ENCODE results near the gene HYOU1.
"Not testable (repeated sequence)": the region's sequence is repeated elsewhere in the genome, so short reads cannot be mapped to it uniquely, and the experiment has no call there.

Gene HYOU1

DNA sequence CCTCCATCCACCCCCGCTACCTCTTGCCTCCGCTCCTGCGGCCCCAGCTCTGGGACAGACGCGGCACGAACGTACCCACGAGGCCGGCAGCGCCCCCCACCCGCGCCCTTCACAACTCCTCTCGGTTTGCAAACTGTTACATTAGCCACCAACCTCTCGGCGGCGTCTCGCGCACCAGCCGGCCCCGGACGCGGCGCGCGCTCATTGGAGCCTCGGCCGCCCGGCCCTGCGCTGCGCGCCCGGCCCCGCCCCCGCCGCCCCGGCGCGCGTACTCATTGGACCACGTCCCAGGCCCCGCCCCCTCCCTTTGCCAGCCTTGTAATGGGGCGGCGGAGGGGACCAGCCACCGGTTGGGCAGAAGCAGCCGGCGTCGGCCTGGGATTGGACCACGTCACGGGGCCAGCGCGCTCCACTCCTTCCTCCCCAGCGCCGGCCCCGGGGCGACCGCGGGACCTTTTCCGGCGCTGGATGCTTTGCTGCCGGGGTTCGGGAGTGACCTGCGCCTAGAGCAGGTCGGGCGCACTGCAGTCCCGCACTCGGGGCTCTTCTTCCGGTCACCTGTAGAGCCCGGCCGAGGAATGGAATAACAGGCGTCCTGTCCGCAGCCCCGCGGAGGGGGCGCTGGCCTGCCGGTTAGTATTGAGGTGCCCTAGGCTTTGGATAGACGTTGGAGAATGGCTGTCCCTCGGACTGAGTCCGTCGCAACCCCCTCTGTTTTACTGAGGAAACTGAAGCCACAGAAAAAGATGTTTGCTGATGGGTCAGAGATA is at the start of gene HYOU1:
TSS of gene HYOU1 (minus strand) at position 206 of the 770 bp plus-strand sequence. CDS start 1,045 bp downstream, outside the sequence.
- DNase-seq (ENCODE audit: low spot score), result peak; percentile 99

- DNase-seq (ENCODE audit: low spot score), result no peak
These were observed 46.8 kb upstream of the HYOU1 start for GRCh38 chr11:119103793-119104192.

- not testable (repeated sequence) for DNase-seq (ENCODE audit: low spot score)
These were observed 46.2 kb upstream of the HYOU1 start for GRCh38 chr11:119103161-119103664.

GRCh38 chr11:119101759-119102423 is 44.9 kb upstream of the HYOU1 start, which contains the start of gene DPAGT1:
Gene DPAGT1, minus strand, starts transcription at chr11:119101853. Its CDS starts 198 bp downstream, at chr11:119101655.
- peak; percentile 92 for DNase-seq (ENCODE audit: low spot score)

DNA sequence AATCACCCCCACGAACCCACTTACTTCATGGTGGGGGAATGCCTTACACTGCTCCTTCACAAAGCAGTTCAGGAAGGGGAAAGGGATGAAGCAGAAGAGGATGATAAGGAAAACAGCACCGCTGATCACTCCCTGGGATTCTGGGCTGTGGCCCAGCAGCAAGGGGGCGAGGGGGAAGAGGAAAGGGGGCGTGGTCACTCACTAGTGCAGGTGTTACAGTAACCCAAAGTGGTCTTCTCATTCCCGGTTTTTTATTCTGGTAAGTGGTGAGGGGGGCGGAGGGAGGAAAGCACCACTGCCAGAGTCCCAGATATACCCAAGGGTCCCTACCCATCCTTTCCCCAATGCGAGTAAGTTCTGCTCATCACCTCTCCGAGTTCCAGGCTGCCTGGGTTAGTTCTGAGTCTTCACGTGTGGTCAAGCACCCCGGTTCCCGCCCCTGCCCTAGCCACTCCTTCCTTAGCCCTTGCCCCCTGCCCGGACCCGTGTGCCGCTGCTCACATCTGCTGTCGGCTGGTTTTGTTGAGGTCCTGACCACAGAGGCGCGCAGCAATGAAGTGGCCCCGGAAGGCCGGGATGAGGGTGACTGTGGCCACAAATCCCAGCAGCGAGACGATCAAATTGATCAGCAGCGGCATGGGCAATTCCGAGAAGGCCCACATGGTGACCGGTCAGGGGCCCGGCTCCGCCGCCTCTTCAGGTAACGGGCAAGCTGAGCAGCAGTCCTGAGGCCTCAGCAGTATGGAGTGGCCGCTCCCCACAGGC is 44.2 kb upstream of the HYOU1 start:
- no peak for DNase-seq (ENCODE audit: low spot score)

- DNase-seq (ENCODE audit: low spot score), result no peak
These were observed 43.4 kb upstream of the HYOU1 start for GRCh38 chr11:119100246-119100970.

DNA sequence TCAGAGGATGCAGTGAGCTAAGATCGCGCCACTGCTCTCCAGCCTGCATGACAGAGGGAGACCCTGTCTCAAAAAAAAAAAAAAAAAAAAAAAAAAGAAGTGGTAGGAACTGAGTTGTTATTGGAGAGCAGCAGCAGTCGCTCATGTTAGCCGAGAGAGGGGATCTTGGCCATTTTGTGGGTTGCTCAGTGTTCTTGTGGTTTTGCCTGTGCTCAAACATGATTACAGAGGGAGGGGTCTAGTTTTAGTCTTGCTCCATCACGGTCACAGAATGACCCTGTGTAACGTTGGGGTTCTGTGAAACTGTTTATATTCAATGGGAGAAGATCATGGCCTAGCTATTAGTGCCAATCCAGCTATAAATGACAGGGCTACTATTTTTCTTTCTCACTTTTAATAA is 42.7 kb upstream of the HYOU1 start:
- DNase-seq (ENCODE audit: low spot score), result no peak

DNA sequence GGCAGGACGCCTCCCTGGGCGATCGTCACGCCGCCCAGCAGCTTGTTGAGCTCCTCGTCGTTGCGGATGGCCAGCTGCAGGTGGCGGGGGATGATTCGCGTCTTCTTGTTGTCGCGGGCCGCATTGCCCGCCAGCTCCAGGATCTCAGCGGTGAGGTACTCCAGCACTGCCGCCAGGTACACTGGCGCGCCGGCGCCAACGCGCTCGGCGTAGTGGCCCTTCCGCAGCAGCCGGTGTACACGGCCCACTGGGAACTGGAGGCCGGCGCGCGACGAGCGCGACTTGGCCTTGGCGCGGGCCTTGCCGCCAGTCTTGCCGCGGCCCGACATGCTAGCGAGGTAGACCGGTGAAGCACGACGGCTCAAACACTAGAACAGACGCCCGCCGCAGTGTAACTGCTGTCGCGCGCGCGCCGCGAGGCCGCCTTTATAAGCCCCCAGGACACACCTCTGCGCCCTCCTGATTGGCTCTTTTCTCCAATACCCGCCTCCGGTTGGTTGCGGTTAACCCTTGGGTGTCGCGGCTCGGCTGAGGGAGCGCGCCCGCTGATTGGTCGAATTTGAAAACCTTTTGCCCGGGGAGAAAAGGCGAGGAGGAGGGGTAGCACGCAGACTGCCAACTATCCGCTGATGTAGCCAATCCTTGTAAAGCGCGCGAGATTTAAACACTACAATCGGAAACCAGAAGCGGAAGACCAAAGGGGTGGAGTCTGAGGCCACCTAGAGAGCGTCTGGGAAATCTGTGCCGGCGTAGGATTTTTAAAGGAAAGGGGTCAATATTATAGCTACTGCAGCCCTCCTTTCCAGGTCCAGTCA is 38.3 kb upstream of the HYOU1 start:
- DNase-seq (ENCODE audit: low spot score), result peak; percentile 99

DNA sequence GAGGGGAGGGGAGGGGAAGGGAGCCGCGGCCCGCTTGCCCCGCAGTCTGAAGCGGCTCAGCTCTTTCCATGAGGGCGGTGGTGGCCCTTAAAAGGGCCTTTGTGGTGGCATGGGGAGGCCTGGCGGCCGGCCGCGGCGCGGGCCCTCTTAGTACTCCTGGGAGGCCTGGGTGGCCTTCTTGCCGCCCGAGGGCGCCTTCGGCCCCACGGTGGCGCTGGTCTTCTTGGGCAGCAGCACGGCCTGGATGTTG is 37.7 kb upstream of the HYOU1 start:
- no peak for DNase-seq (ENCODE audit: low spot score)

DNA sequence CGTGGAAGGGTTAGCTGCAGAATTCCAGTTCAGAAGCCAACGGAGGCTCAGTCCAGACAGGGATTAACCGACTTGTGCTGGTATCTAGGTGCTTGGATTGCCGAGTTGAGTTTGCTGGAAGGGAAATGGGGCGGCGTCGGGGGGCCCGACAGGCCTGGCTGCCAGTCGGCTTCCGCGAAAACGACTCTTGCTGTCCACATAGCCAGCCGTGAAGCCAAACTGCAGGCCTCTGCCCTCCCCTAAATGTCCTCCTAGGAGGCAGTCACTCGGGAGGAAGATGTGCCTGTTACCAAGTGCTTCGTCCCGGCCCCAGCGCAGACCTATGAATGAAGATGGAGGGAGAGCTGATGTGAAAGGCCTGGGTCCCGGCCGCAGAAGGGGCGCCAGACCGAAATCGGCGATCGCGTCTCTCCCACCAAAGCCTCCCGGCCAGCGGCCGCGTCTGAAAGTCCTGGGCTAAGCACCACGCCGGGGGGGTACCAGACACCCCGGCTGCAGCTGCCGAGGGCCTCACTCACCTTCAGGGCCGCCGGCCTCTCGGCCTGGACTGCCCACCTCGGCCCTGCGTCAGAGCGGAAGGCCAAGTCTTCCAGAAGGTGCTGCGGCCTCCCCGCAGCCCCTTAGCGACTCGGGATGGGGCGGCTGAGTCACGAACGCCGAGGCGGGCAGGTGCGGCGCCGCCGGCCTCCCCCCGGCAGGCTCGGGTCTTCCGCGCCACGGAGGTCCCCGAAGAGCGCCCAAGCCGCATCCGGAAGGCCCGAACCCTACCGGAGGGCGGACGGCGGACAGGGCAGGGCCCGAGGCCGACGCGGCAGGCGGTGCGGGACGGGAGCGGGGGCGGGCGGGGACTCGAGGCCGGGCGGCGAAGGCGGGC is 37.2 kb upstream of the HYOU1 start:
- DNase-seq (ENCODE audit: low spot score), result no peak

- no peak for DNase-seq (ENCODE audit: low spot score)
These were observed 36.2 kb upstream of the HYOU1 start for GRCh38 chr11:119092880-119093842.

GRCh38 chr11:119091966-119092879 is 35.2 kb upstream of the HYOU1 start:
- no peak for DNase-seq (ENCODE audit: low spot score)

- no peak for DNase-seq (ENCODE audit: low spot score)
These were observed 34.2 kb upstream of the HYOU1 start for GRCh38 chr11:119091178-119091577.

DNA sequence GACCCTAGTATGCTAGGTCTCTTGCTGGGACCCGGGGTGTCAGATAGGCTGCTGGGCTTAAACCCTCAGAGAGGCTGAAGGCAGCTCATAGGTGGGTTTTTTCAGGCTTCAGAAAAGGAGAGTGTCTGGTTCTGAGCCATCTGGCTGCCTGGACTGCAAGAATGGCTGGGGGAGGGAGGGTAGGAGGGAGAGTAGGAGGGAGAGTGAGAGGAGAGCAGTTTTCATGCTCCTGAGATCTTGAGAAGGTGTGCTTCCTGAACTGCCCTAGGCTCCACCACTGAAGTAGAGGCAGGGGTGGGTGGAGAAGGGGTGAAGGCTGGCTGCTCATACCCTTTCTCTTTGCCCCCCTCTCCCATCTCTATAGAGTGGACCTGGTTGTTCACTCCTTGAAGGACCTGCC is 32.3 kb upstream of the HYOU1 start:
- no peak for DNase-seq (ENCODE audit: low spot score)

DNA sequence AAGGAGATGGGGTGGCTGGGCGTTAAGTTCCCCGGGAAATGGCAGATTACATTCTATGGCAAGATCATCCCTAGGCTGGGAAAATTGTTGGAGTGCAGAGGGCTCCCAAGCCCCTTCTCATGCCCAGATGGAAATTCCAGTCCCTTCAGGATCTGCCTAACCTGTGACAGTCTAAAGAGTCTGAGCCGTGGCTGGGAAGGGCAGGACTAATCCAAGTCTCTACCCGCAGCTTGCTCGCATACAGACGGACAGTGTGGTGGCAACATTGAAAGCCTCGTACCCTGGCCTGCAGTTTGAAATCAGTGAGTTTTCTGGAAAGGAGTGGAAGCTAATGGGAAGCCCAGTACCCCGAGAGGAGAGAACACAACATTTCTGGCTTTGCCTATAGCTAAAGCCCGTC is 31.4 kb upstream of the HYOU1 start:
- DNase-seq (ENCODE audit: low spot score), result no peak

GRCh38 chr11:119087747-119088241 is 30.8 kb upstream of the HYOU1 start:
- DNase-seq (ENCODE audit: low spot score), result no peak

DNA sequence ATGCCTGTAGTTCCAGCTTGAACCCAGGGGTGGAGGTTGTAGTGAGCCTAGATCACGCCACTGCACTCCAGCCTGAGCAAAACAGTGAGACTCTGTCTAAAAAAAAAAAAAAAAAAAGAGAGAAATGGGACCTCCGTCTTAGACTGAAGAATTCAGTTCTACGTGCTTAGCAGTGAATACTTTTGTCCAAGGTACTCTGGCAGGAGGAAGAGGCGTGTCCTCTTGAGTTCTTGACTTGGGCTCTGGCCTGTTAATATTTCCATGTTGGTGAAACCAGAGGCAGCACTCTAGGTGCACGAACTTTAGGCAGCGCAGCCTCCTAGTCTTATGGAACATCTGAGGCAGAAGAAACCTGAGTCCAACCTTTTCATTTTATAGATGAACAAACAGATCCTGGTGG is 30.1 kb upstream of the HYOU1 start:
- no peak for DNase-seq (ENCODE audit: low spot score)

DNA sequence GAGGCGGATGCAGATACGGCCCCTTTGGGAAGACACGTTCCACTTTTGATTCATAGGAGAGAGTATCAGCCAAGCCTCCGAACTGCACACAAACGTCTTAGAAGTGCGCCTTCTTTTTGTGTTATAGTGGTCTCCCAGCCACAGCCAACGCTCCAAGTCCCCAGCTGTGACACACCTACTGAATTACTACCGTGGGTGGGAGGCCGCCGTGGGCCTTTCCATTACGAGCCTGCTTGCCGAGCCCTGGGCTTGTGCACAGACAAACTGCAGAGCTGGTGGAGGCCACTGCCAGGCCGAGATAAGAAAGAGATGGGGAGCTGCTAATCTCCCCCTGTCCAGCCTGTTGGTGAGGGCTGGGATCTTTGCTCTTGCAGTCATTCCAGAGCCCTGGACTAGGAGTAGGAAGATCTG is 28.4 kb upstream of the HYOU1 start:
- no peak for DNase-seq (ENCODE audit: low spot score)
